ENCODE measurements around the gene EHBP1.

The EHBP1 gene

DNA sequence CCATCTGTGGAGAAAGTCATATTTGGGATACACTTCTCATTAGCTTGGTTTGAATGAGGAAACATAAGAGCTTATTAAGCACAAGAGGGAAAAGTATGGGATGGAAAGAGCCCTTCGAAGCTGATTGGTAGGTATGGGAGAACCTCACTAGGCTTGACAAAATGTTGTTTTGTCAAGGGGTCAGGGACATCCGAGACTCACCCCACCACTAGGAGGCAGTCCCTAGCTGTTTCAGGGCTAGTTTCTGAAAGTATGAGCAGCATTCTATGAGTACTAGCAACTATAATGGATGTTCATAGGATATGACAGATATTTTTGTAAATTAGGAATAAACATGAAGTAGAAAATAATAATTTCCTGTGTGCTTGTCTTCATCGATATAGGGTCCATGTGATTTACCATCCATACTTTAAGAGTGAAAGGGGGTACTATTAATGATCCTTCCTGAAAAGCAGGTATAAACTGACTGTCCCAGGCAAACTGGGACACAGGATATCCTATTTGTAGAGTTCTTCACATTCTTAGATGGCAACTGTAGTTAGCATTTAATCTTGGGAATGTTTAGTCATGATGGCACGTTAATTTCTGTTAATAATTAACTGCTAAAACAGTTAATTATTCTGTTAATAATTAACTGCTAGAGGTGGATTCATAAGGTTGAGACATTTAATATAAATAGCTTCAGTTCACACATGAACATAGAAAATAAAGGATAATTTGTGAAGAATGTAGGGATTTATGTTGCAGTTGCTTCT, 373.5 kb downstream of the EHBP1 start:
- in situ Hi-C loops (cut with MboI; ENCODE audit: low sequenced_read_pairs, unreplicated experiment), result no loop called here
- DNase-seq (ENCODE audit: low spot score), result peak; percentile 35

DNA sequence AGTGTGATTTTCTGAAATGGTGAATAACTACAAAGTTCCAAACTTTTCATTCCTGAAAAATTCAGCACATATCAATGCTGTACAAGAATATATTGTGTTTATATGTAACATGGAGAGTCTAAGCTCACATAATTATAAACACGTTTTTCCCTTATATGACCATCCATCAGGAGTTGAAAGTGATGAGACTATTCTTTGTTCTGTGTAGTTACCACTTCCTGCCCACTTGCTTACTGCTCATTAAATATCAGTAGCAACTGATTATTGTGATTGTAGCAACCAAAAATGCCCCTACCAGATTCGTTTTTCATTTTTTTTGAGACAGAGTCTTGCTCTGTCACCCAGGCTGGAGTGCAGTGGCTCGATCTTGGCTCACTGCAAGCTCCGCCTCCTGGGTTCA, 375.9 kb downstream of the EHBP1 start:
- TF ChIP-seq, protein P1, sequence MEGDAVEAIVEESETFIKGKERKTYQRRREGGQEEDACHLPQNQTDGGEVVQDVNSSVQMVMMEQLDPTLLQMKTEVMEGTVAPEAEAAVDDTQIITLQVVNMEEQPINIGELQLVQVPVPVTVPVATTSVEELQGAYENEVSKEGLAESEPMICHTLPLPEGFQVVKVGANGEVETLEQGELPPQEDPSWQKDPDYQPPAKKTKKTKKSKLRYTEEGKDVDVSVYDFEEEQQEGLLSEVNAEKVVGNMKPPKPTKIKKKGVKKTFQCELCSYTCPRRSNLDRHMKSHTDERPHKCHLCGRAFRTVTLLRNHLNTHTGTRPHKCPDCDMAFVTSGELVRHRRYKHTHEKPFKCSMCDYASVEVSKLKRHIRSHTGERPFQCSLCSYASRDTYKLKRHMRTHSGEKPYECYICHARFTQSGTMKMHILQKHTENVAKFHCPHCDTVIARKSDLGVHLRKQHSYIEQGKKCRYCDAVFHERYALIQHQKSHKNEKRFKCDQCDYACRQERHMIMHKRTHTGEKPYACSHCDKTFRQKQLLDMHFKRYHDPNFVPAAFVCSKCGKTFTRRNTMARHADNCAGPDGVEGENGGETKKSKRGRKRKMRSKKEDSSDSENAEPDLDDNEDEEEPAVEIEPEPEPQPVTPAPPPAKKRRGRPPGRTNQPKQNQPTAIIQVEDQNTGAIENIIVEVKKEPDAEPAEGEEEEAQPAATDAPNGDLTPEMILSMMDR (IDR thresholded peaks at IDR 0.05; ENCODE audit: borderline replicate concordance, control extremely low read depth, extremely low read depth, insufficient read depth, missing control alignments), result no peak
- in situ Hi-C loops (cut with MboI; ENCODE audit: low sequenced_read_pairs, unreplicated experiment), result no loop called here
- DNase-seq (ENCODE audit: low spot score), result no peak

More for the DNA sequence above, 373.5 kb downstream of the EHBP1 start:
- TF ChIP-seq, protein P1 (IDR thresholded peaks at IDR 0.05; ENCODE audit: borderline replicate concordance, control extremely low read depth, extremely low read depth, insufficient read depth, missing control alignments), result peak; percentile 35

DNA sequence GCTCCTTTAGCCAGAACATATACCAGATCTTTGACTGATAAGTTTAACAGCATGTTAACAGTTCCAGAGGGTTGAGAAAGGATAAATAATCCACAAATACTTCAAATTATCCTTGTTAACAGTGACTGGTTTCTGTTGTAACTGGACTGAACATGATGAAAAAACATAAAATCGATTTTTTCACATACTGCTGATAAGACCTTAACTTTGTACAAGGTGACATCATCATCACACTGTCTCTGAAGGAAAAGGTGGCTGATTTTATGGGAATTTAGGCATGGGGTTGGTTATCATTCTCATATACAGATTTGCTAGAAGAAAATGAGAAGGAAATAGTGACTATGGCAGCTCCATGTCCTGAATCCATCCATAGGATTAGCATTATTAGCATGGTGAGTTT, 381.2 kb downstream of the EHBP1 start:
- DNase-seq (ENCODE audit: low spot score), result no peak
- in situ Hi-C loops (cut with MboI; ENCODE audit: low sequenced_read_pairs, unreplicated experiment), result no loop called here
- TF ChIP-seq, protein P1 (IDR thresholded peaks at IDR 0.05; ENCODE audit: borderline replicate concordance, control extremely low read depth, extremely low read depth, insufficient read depth, missing control alignments), result no peak

DNA sequence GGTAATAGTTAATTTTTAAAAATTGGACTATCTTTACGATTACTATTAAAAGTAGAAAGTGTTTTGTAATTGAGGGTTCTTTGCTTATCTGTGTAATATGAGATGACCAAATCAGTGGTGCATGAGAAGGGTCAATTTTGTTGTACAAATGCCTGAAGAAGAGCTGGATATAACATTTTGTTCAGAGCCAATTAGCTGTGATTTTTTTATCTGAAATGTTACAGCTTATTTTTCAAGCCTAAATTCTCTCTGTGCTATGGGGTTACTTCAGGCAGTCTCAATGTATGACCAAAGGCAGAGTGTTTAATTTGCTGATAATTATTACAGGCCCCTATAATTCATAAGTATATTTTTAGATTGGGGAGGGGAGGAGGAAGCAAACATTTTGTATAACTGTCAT, 386.9 kb downstream of the EHBP1 start:
- TF ChIP-seq, protein P1 (IDR thresholded peaks at IDR 0.05; ENCODE audit: borderline replicate concordance, control extremely low read depth, extremely low read depth, insufficient read depth, missing control alignments), result no peak
- no peak for DNase-seq (ENCODE audit: low spot score)
- in situ Hi-C loops (cut with MboI; ENCODE audit: low sequenced_read_pairs, unreplicated experiment), result no loop called here

DNA sequence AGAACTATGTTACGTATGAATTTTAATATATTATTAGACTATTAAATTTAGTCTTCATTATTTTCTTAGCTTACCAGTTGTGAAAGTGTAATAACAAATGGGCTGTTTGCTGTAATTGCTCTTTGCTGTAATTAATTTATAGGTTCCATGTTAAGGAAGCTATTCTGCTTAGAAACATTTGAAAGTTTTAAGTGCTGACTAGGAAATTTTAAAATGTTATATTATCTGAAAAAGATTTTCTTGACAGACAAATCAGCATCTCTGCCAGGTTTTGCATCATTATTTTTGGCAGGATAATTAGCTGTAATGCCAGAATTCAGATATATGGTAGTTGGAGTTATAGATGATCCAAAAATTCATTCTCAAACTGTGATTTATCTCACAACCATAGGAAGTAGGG, 387.3 kb downstream of the EHBP1 start:
- TF ChIP-seq, protein P1 (IDR thresholded peaks at IDR 0.05; ENCODE audit: borderline replicate concordance, control extremely low read depth, extremely low read depth, insufficient read depth, missing control alignments), result no peak
- no peak for DNase-seq (ENCODE audit: low spot score)

DNA sequence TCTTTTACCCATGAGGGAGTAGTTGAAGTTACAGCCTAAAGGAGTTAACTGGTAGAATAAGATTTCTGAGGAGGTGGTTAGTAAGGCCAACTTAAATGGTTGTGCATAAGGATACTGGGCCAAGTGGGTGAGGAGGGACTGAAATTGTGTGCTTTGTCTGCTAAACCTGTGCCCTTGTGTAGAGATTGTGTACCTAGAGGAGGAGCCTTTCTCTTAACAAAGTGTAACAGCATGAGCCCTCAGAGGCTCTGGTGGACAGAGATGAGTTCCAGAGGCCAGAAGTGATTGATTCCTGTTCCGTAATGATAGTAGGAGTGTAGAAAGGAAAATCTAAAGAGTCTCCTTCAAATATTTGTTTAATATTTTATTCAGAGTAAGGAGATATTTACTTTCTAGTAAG, 388.0 kb downstream of the EHBP1 start:
- TF ChIP-seq, protein P1 (IDR thresholded peaks at IDR 0.05; ENCODE audit: borderline replicate concordance, control extremely low read depth, extremely low read depth, insufficient read depth, missing control alignments), result no peak
- no peak for DNase-seq (ENCODE audit: low spot score)
- in situ Hi-C loops (cut with MboI; ENCODE audit: low sequenced_read_pairs, unreplicated experiment), result no loop called here

More for the DNA sequence above, 387.3 kb downstream of the EHBP1 start:
- in situ Hi-C loops (cut with MboI; ENCODE audit: low sequenced_read_pairs, unreplicated experiment), result no loop called here

All from GM13976 (cell line).